Neural progenitor cell (in vitro differentiated cells): ENCODE results near the gene WRAP73. TPM values are rescaled to one million over a fixed set of nuclear protein-coding genes. Genes with fewer than 3 reads are reported as not detected.

ENCODE experiments used
- DNase-seq: peaks from one replicate; pipeline ENCODE4 v3.0.0-alpha.2; 2016; ENCODE audit warnings: low spot score
- H2AFZ ChIP-seq: fragments of 200-600 bp; sonication (generic); replicated peaks from 2 replicates; pipeline ENCODE4 v1.6.1; 2016; ENCODE audit warnings: antibody characterized with exemption
- H3F3A ChIP-seq: fragments of 200-600 bp; sonication (generic); 2 replicates; pipeline ENCODE4 v1.6.1; 2016; ENCODE audit warnings: antibody characterized with exemption, low read depth
- H3K27ac ChIP-seq: fragments of 200-600 bp; sonication (generic); 2 replicates; pipeline ENCODE4 v1.5.1; 2016; ENCODE audit warnings: mild to moderate bottlenecking
- H3K27me3 ChIP-seq: fragments of 200-600 bp; sonication (generic); 2 replicates; pipeline ENCODE4 v1.6.1; 2016; ENCODE audit warnings: mild to moderate bottlenecking, moderate library complexity
- H3K36me3 ChIP-seq: fragments of 200-600 bp; sonication (generic); 2 replicates; pipeline ENCODE4 v1.5.1; 2016
- H3K4me1 ChIP-seq: fragments of 200-600 bp; sonication (generic); 2 replicates; pipeline ENCODE4 v1.6.1; 2016; ENCODE audit warnings: mixed run types
- H3K4me2 ChIP-seq: fragments of 200-600 bp; sonication (generic); 2 replicates; pipeline ENCODE4 v1.6.1; 2016
- H3K4me3 ChIP-seq: fragments of 200-600 bp; sonication (generic); 2 replicates; pipeline ENCODE4 v1.5.1; 2016
- H3K79me2 ChIP-seq: fragments of 200-600 bp; sonication (generic); 2 replicates; pipeline ENCODE4 v1.6.1; 2016; ENCODE audit warnings: low read depth
- H3K9ac ChIP-seq: fragments of 200-600 bp; sonication (generic); 2 replicates; pipeline ENCODE4 v1.6.1; 2016
- H3K9me3 ChIP-seq: fragments of 200-600 bp; sonication (generic); 2 replicates; pipeline ENCODE4 v1.5.1; 2016; ENCODE audit warnings: low read depth
- H4K20me1 ChIP-seq: fragments of 200-600 bp; sonication (generic); 2 replicates; pipeline ENCODE4 v1.6.1; 2016; ENCODE audit warnings: low read depth
- H3K27ac Mint-ChIP-seq: 3 replicates; pipeline ENCODE4 v1.8.0; 2021; ENCODE audit warnings: mixed read lengths
- H3K27me3 Mint-ChIP-seq: 2 replicates; pipeline ENCODE4 v1.8.0; 2022; ENCODE audit warnings: low read depth, mild to moderate bottlenecking, inconsistent platforms, moderate library complexity, mixed read lengths; ENCODE audit not compliant: insufficient read depth
- H3K36me3 Mint-ChIP-seq: 3 replicates; pipeline ENCODE4 v1.8.0; 2021; ENCODE audit warnings: mixed read lengths
- H3K4me1 Mint-ChIP-seq: 3 replicates; pipeline ENCODE4 v1.8.0; 2021; ENCODE audit warnings: mixed read lengths
- H3K4me3 Mint-ChIP-seq: 3 replicates; pipeline ENCODE4 v1.8.0; 2021; ENCODE audit warnings: mild to moderate bottlenecking, moderate library complexity, mixed read lengths
- H3K9me3 Mint-ChIP-seq: 3 replicates; pipeline ENCODE4 v1.8.0; 2020; ENCODE audit warnings: mixed read lengths
- CTCF ChIP-seq: fragments of 200-600 bp; sonication (generic); IDR thresholded peaks from 2 replicates; pipeline ENCODE4 v1.5.1; 2017; ENCODE audit warnings: antibody characterized with exemption, mild to moderate bottlenecking
- EZH2 ChIP-seq: fragments of 200-600 bp; sonication (generic); IDR thresholded peaks from 2 replicates; pipeline ENCODE4 v1.6.1; 2017; ENCODE audit warnings: antibody characterized with exemption, mild to moderate bottlenecking, moderate library complexity
- EZH2phosphoT487 ChIP-seq: fragments of 200-600 bp; sonication (generic); IDR thresholded peaks from 2 replicates; pipeline ENCODE4 v1.6.1; 2017; ENCODE audit warnings: antibody characterized with exemption
- total RNA-seq: library from RNA; depleted of rRNA; stranded (reverse); fragments of >200 nt; gene quantifications from 2 replicates; pipeline ENCODE4 v1.2.3, GENCODE V29; 2015; ENCODE audit warnings: low replicate concordance

The WRAP73 gene
- total RNA-seq, 1 donor from 2014 or later, result 12.0 TPM

- no peak overlapping the region for H3K4me2 ChIP-seq
- no peak for TF ChIP-seq EZH2phosphoT487
- TF ChIP-seq EZH2, result no peak
- TF ChIP-seq CTCF, result no peak
- Mint-ChIP-seq H3K27me3 (no peaks in the 10 kb centered on the region), H3K36me3 (peaks cover 11% of the 10 kb centered on the region), H3K4me3 (no peak overlapping the region), H3K27ac (no peak overlapping the region), H3K4me1 (no peaks in the 10 kb centered on the region), H3K9me3 (no peaks in the 10 kb centered on the region)
- no peak overlapping the region for H2AFZ ChIP-seq
- no peaks in the 10 kb centered on the region for H3K36me3 ChIP-seq
- no peaks in the 10 kb centered on the region for H3K79me2 ChIP-seq
- H3K27me3 ChIP-seq, result no peaks in the 10 kb centered on the region
- no peak overlapping the region for H3K4me3 ChIP-seq
- H4K20me1 ChIP-seq, result no peaks in the 10 kb centered on the region
- peaks cover 11% of the 10 kb centered on the region for H3K4me1 ChIP-seq
- H3K9me3 ChIP-seq, result no peaks in the 10 kb centered on the region
- H3K9ac ChIP-seq, result no peak overlapping the region
- H3K27ac ChIP-seq, result no peak overlapping the region
- DNase-seq, result no peak
- peaks cover 14% of the 10 kb centered on the region for H3F3A ChIP-seq
These were observed 13.8 kb downstream of the WRAP73 start for GRCh38 chr1:3636080-3636479.

- TF ChIP-seq EZH2phosphoT487 (no peak), CTCF (no peak), EZH2 (no peak)
- no peak for DNase-seq
- H3K27ac ChIP-seq, result no peak overlapping the region
- H3K4me3 ChIP-seq, result no peak overlapping the region
- no peaks in the 10 kb centered on the region for H3K79me2 ChIP-seq
- Mint-ChIP-seq H3K27me3 (no peaks in the 10 kb centered on the region), H3K4me3 (no peak overlapping the region), H3K4me1 (no peaks in the 10 kb centered on the region), H3K36me3 (peaks cover 11% of the 10 kb centered on the region), H3K27ac (no peak overlapping the region), H3K9me3 (no peaks in the 10 kb centered on the region)
- H3F3A ChIP-seq, result peaks cover 18% of the 10 kb centered on the region
- H3K36me3 ChIP-seq, result no peaks in the 10 kb centered on the region
- peaks cover 11% of the 10 kb centered on the region for H3K4me1 ChIP-seq
- H3K9me3 ChIP-seq, result no peaks in the 10 kb centered on the region
- H2AFZ ChIP-seq, result no peak overlapping the region
- no peaks in the 10 kb centered on the region for H4K20me1 ChIP-seq
- no peak overlapping the region for H3K4me2 ChIP-seq
- H3K27me3 ChIP-seq, result no peaks in the 10 kb centered on the region
- H3K9ac ChIP-seq, result no peak overlapping the region
These were observed 15.7 kb downstream of the WRAP73 start for GRCh38 chr1:3634059-3634800.

GRCh38 chr1:3633344-3634058, 16.4 kb downstream of the WRAP73 start:
- no peak for DNase-seq

More at GRCh38 chr1:3633344-3634058, 16.4 kb downstream of the WRAP73 start:
- H3K27me3 ChIP-seq, result no peaks in the 10 kb centered on the region
- no peak overlapping the region for H3K4me2 ChIP-seq
- H3K79me2 ChIP-seq, result no peaks in the 10 kb centered on the region
- Mint-ChIP-seq H3K9me3 (no peaks in the 10 kb centered on the region), H3K4me1 (no peaks in the 10 kb centered on the region), H3K4me3 (no peak overlapping the region), H3K27ac (no peak overlapping the region), H3K27me3 (no peaks in the 10 kb centered on the region), H3K36me3 (peaks cover 13% of the 10 kb centered on the region)
- H3F3A ChIP-seq, result peaks cover 18% of the 10 kb centered on the region
- no peaks in the 10 kb centered on the region for H3K36me3 ChIP-seq
- H3K9ac ChIP-seq, result no peak overlapping the region
- TF ChIP-seq EZH2, result no peak
- no peak for TF ChIP-seq CTCF
- TF ChIP-seq EZH2phosphoT487, result no peak
- no peak overlapping the region for H3K27ac ChIP-seq
- H3K4me3 ChIP-seq, result no peak overlapping the region
- no peaks in the 10 kb centered on the region for H3K9me3 ChIP-seq
- no peaks in the 10 kb centered on the region for H4K20me1 ChIP-seq
- no peak overlapping the region for H2AFZ ChIP-seq
- H3K4me1 ChIP-seq, result peaks cover 11% of the 10 kb centered on the region
